Measurements from ENCODE around the gene PLEKHG3. TPM values are rescaled to one million over a fixed set of nuclear protein-coding genes. Genes with fewer than 3 reads are reported as not detected.

Gene PLEKHG3
- total and polyA plus RNA-seq, 8 donors = 33.3 to 60.7 (median 39.7) TPM

GRCh38 chr14:64771161-64771560 lies 66.9 kb downstream of the PLEKHG3 start:
- Histone ChIP-seq H3K36me3 (no peaks in the 10 kb centered on the region), H3K27me3 (no peaks in the 10 kb centered on the region), H3K4me3 (no peak overlapping the region), H3K27ac (no peak overlapping the region), H3K9me3 (no peaks in the 10 kb centered on the region), H3K4me1 (no peaks in the 10 kb centered on the region)
- no peak for FAIRE-seq
- no peak for TF ChIP-seq CTCF (IDR thresholded peaks at IDR 0.05)
- intact Hi-C loops (cut with DNase I) = no loop called here
- no peak for ATAC-seq
- no peak for DNase-seq
- WGBS, 2 donors = 59 to 78% methylated on average over 2 of the region's 2 CpGs

DNA sequence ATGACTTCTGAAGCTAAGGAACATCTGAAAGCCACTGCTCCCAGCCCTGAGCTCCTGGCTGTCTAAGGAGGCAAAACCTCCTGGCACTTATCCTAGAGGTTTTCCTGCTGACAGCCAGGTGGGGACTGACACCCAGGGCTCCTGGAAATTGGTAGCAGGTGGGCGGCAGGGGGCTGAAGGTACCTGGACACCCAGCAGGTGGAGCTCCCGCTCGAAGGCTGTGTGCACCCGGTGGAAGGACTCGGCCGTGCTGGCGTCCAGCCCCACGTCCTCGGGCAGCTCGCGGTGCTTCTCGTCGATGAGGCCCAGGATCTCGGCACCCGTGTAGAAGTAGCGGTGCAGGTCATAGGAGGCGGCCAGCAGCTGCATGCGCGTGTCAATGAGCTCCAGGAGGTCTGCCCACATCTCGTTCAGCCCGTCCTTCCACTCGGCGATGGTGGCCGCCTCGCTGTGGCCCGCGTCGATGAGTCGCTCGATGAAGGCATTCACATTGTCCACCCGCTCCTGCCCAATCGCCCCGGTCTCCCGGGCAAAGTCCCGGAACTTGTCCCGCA lies 68.2 kb downstream of the PLEKHG3 start:
- intact Hi-C loops (cut with DNase I) = no loop called here
- no peaks in the 10 kb centered on the region for H3K36me3 ChIP-seq
- WGBS, 2 donors = 94 to 96% methylated on average over 36 of the region's 36 CpGs
- DNase-seq (no peak), FAIRE-seq (no peak), ATAC-seq (no peak)
- H3K4me1 ChIP-seq = no peaks in the 10 kb centered on the region
- no peaks in the 10 kb centered on the region for H3K27me3 ChIP-seq
- no peak for TF ChIP-seq CTCF (IDR thresholded peaks at IDR 0.05)
- H3K27ac ChIP-seq = no peak overlapping the region
- no peak overlapping the region for H3K4me3 ChIP-seq
- no peaks in the 10 kb centered on the region for H3K9me3 ChIP-seq

DNA sequence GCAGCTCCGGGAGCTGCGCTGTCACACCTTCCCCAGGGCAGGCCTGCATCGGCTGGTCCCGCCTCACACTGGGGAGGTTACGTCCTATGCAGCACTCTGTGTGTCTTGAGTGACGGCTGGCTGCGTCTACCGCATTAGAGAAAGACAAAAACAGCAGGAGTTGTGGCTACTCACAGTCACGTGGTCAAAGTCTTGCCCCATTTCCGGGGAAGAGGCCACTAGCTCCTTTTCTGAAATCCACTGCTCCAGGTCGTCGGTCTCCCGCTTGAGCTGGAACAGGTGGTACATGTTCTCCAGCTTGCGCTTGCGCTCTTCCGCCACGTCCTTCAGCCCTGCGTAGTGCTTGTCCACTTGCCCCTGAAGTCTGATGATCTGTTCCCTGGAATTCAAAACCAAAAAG lies 68.8 kb downstream of the PLEKHG3 start:
- WGBS, 2 donors = 94 to 96% methylated on average over 18 of the region's 18 CpGs
- no peaks in the 10 kb centered on the region for H3K4me1 ChIP-seq
- no peak for ATAC-seq
- intact Hi-C loops (cut with DNase I) = no loop called here
- no peak for FAIRE-seq
- no peak overlapping the region for H3K27ac ChIP-seq
- no peaks in the 10 kb centered on the region for H3K9me3 ChIP-seq
- no peaks in the 10 kb centered on the region for H3K36me3 ChIP-seq
- no peaks in the 10 kb centered on the region for H3K27me3 ChIP-seq
- H3K4me3 ChIP-seq = no peak overlapping the region
- DNase-seq = peak in 1 of 6 donors; percentile 18
- no peak for TF ChIP-seq CTCF (IDR thresholded peaks at IDR 0.05)

DNA sequence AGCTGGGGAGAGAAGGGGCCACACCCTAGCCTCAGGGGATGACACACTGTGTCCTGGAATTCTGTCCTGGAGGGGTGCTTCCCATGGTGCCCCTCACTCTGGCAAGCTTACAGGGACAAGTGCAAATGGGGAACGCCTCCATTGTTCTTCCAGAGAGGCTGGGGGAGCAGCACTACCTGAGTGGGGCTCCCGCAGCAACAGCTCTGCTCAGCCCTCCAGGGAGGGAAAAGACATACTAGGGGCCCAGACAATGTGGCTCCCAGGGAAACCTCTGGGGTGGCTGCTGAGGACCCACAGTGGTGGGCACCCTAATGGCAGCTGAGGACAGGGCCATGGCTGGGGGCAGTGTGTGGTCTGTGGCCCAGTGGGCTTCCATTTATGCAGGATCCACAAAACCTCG lies 69.4 kb downstream of the PLEKHG3 start:
- intact Hi-C loops (cut with DNase I) = no loop called here
- DNase-seq = peak in 1 of 6 donors; percentile 19
- Histone ChIP-seq H3K27ac (no peak overlapping the region), H3K4me1 (no peaks in the 10 kb centered on the region), H3K9me3 (no peaks in the 10 kb centered on the region), H3K27me3 (no peaks in the 10 kb centered on the region), H3K36me3 (no peaks in the 10 kb centered on the region), H3K4me3 (no peak overlapping the region)
- TF ChIP-seq CTCF (IDR thresholded peaks at IDR 0.05) = no peak
- 71 to 95% methylated on average over 3 of the region's 3 CpGs for whole genome bisulfite sequencing, 2 donors
- ATAC-seq = no peak
- no peak for FAIRE-seq

- intact Hi-C loops (cut with DNase I) = no loop called here
- ATAC-seq (no peak), DNase-seq (peak in 1 of 6 donors; percentile 47), FAIRE-seq (no peak)
- Histone ChIP-seq H3K4me3 (no peak overlapping the region), H3K4me1 (no peaks in the 10 kb centered on the region), H3K36me3 (no peaks in the 10 kb centered on the region), H3K9me3 (no peaks in the 10 kb centered on the region), H3K27ac (no peak overlapping the region), H3K27me3 (no peaks in the 10 kb centered on the region)
- no peak for TF ChIP-seq CTCF (IDR thresholded peaks at IDR 0.05)
- WGBS, 2 donors = 93 to 94% methylated on average over 16 of the region's 16 CpGs
Measured at GRCh38 chr14:64774272-64774671, 70.0 kb downstream of the PLEKHG3 start.

Measured in pancreas (tissue), 10 donors.